Sigmoid colon (tissue), 7 donors: ENCODE results near the gene PHOX2A. TPM values are rescaled to one million over a fixed set of nuclear protein-coding genes. Genes with fewer than 3 reads are reported as not detected.

Experiments
- DNase-seq: peaks from one replicate; pipeline ENCODE4 v3.0.0-alpha.2; 2019
- H3K27ac ChIP-seq, 4 donors: fragments of 200-600 bp; sonication (generic); one replicate each; pipeline ENCODE4 v1.5.1; 2016 to 2019; ENCODE audit warnings: mild to moderate bottlenecking in 1 of 4
- H3K27me3 ChIP-seq, 3 donors: fragments of 200-600 bp; sonication (generic); one replicate each; pipeline ENCODE4 v1.5.1; 2019; ENCODE audit warnings: mild to moderate bottlenecking in 1 of 3
- H3K36me3 ChIP-seq, 4 donors: fragments of 200-600 bp; sonication (generic); one replicate each; pipeline ENCODE4 v1.5.1; 2016 to 2019
- H3K4me1 ChIP-seq, 4 donors: fragments of 200-600 bp; sonication (generic); one replicate each; pipeline ENCODE4 v1.5.1; 2017 to 2019
- H3K4me3 ChIP-seq, 4 donors: fragments of 200-600 bp; sonication (generic); one replicate each; pipeline ENCODE4 v1.5.1; 2017 to 2019; ENCODE audit warnings: mild to moderate bottlenecking in 2 of 4, moderate library complexity in 1 of 4
- H3K9me3 ChIP-seq, 4 donors: fragments of 200-600 bp in 3 of 4; sonication (generic) in 3 of 4; one replicate each; pipeline versions ENCODE4 v1.5.1 to v1.6.1; 2013 to 2019
- EP300 ChIP-seq, 4 donors: sonication (generic); formaldehyde crosslinking; IDR thresholded peaks; one replicate each; pipeline ENCODE4 v1.6.1; 2017; ENCODE audit warnings: antibody characterized with exemption in 4 of 4
- POLR2A ChIP-seq, 2 donors: fragments of 450-650 bp; IDR thresholded peaks; one replicate each; pipeline ENCODE4 v1.6.1; 2016; ENCODE audit warnings: antibody characterized with exemption in 2 of 2, mild to moderate bottlenecking in 2 of 2, moderate library complexity in 2 of 2
- POLR2AphosphoS5 ChIP-seq, 4 donors: sonication (generic); formaldehyde crosslinking; IDR thresholded peaks; one replicate each; pipeline ENCODE4 v1.6.1; 2017; ENCODE audit warnings: antibody characterized with exemption in 4 of 4
- WGBS, 2 donors: extraction: QIAGEN DNeasy Blood & Tissue Kit; methylation state at CpG; one replicate each; pipeline ENCODE4 v1.1.7; 2013; 5-methylcytosine and 5-hydroxymethylcytosine counted together
- intact Hi-C: fragments of 100-400 bp; cut with DNase I; formaldehyde crosslinking; loops from one replicate; pipeline ENCODE4 v1.15.1; 2023
- polyA plus RNA-seq, 3 donors: library from polyadenylated mRNA; stranded (reverse); fragments of 200-250 nt; gene quantifications; one replicate each; pipeline ENCODE4 v1.2.3, GENCODE V29; 2013
- total RNA-seq, 4 donors: library from RNA; depleted of rRNA; stranded (reverse); fragments of >200 nt; gene quantifications; one replicate each; pipeline ENCODE4 v1.1.0, GENCODE V29; 2016
- TF ChIP-seq, protein P1 (sequence below), 4 experiments: fragments of 450-650 bp in 3 of 4; fragments of 200-600 bp in 1 of 4; IDR thresholded peaks; one replicate each; pipeline ENCODE4 v1.5.1; 2016 to 2019; ENCODE audit warnings: antibody characterized with exemption in 4 of 4, mild to moderate bottlenecking in 3 of 4, moderate library complexity in 2 of 4
- donor health status: healthy with polysubstance abuse.
- donor health status: Bipolar disorder and iron deficiency.
- donor health status: healthy.

PHOX2A gene
- total and polyA plus RNA-seq, 7 donors: 0.41 to 2.9 (median 1.2) TPM; not detected in 3

DNA sequence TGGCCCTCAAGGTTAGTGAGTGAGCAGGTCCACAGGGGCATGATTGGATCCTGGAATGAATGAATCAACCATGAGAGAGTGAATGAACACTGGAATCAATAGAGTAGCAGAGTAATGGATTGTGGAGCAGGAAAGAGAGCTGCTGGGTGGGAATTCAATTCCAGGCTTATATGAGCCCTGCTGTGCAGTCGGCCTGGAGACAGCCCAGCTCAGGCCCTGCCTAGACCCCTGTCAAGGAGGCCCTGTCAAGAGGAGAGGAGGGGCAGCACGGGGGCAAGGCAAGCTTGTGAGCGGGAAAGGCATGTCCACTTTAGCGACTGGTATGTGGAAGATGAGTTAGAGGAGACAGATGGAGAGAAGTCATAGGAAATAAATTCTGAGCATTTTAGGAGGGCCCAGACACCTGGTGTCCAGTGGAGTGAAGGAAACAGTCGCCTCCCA lies 53.3 kb downstream of the PHOX2A start:
- Histone ChIP-seq H3K9me3 (no peaks in the 10 kb centered on the region), H3K27ac (no peak overlapping the region), H3K4me3 (no peak overlapping the region), H3K36me3 (no peaks in the 10 kb centered on the region), H3K4me1 (no peaks in the 10 kb centered on the region), H3K27me3 (no peaks in the 10 kb centered on the region)
- no peak for TF ChIP-seq EP300 (IDR thresholded peaks at IDR 0.05)
- intact Hi-C loops: no loop called here
- no peak for DNase-seq
- 85 to 91% methylated on average over 5 of the region's 5 CpGs for WGBS, 2 donors

DNA sequence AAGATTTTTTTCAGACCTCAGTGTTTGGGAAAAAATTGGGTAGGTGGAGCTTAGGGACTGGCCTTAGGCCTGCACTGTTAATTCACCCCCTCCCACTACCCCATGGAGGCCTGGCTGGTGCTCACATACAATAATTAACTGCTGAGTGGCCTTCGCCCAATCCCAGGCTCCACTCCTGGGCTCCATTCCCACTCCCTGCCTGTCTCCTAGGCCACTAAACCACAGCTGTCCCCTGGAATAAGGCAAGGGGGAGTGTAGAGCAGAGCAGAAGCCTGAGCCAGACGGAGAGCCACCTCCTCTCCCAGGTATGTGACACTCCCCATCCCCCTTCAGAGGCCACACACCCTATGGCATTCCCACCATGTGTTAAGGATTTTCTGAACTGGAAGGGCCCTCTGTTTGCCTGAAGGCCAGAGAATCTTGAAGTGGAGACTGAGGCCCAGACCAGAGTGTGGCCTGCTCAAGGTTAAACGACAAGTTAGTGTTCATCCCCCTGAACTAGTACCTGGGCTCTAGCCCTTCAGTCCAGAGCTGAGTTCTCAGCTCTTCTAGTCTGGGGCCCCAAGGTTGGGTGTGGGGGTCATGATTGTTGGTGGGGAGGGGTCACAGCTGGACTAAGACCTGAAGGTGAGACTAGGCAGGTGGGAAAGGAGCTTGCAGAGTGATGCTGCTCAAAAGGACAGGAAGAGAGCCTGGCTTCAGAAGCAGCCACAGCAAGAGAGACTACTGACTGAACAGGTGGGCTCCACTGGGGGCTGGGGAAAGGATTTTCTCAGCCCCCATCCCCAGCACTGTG lies 54.3 kb downstream of the PHOX2A start:
- Histone ChIP-seq H3K27ac (no peak overlapping the region), H3K4me1 (no peaks in the 10 kb centered on the region), H3K27me3 (no peaks in the 10 kb centered on the region), H3K9me3 (no peaks in the 10 kb centered on the region), H3K36me3 (no peaks in the 10 kb centered on the region), H3K4me3 (no peak overlapping the region)
- TF ChIP-seq POLR2AphosphoS5 (IDR thresholded peaks at IDR 0.05): no peak
- no peak for TF ChIP-seq EP300 (IDR thresholded peaks at IDR 0.05)
- TF ChIP-seq POLR2A (IDR thresholded peaks at IDR 0.05): no peak
- TF ChIP-seq, protein P1, sequence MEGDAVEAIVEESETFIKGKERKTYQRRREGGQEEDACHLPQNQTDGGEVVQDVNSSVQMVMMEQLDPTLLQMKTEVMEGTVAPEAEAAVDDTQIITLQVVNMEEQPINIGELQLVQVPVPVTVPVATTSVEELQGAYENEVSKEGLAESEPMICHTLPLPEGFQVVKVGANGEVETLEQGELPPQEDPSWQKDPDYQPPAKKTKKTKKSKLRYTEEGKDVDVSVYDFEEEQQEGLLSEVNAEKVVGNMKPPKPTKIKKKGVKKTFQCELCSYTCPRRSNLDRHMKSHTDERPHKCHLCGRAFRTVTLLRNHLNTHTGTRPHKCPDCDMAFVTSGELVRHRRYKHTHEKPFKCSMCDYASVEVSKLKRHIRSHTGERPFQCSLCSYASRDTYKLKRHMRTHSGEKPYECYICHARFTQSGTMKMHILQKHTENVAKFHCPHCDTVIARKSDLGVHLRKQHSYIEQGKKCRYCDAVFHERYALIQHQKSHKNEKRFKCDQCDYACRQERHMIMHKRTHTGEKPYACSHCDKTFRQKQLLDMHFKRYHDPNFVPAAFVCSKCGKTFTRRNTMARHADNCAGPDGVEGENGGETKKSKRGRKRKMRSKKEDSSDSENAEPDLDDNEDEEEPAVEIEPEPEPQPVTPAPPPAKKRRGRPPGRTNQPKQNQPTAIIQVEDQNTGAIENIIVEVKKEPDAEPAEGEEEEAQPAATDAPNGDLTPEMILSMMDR (IDR thresholded peaks at IDR 0.05): no peak
- DNase-seq: no peak
- intact Hi-C loops: loop anchor here (10.0 kb wide), 1 partner anchor 45 kb away; no protein-coding TSS in a partner anchor
- WGBS, 2 donors: 43 to 57% methylated on average over 3 of the region's 3 CpGs

Other genes with a start within 250 kb of the PHOX2A start
- 1 to 10 TPM; 2.5 to 7.5 (median 5.1) TPM for gene IL18BP, start 245.3 kb downstream of the PHOX2A start, total RNA-seq
- gene IL18BP, start 245.3 kb downstream of the PHOX2A start, polyA plus RNA-seq: 10 to 100 TPM in 1 of 3 donors, 1 to 10 TPM in 2; 4.8 to 21.3 (median 6.0) TPM
- gene NUMA1, start 163.6 kb downstream of the PHOX2A start, total RNA-seq: 100 to 1,000 TPM; 249 to 343 (median 265) TPM
- 100 to 1,000 TPM in 2 of 3 donors, 10 to 100 TPM in 1; 99.1 to 176 (median 109) TPM for gene NUMA1, start 163.6 kb downstream of the PHOX2A start, polyA plus RNA-seq
- 10 to 100 TPM in 1 of 4 donors, 1 to 10 TPM in 3; 3.2 to 14.8 (median 6.4) TPM for gene LRRC51, start 163.3 kb downstream of the PHOX2A start, total RNA-seq
- gene LRRC51, start 163.3 kb downstream of the PHOX2A start, polyA plus RNA-seq: 10 to 100 TPM in 2 of 3 donors, 1 to 10 TPM in 1; 4.6 to 12.3 (median 10.8) TPM
- gene LAMTOR1, start 140.9 kb downstream of the PHOX2A start, total RNA-seq: 100 to 1,000 TPM in 3 of 4 donors, 10 to 100 TPM in 1; 87.2 to 123 (median 120) TPM
- gene LAMTOR1, start 140.9 kb downstream of the PHOX2A start, polyA plus RNA-seq: 100 to 1,000 TPM; 132 to 256 (median 228) TPM
- gene TOMT, start 138.3 kb downstream of the PHOX2A start, total RNA-seq: not detected
- not detected for gene TOMT, start 138.3 kb downstream of the PHOX2A start, polyA plus RNA-seq
- gene ANAPC15, start 131.5 kb downstream of the PHOX2A start, total RNA-seq: 10 to 100 TPM; 48.5 to 77.1 (median 57.8) TPM
- 10 to 100 TPM; 84.5 to 93.1 (median 89.0) TPM for gene ANAPC15, start 131.5 kb downstream of the PHOX2A start, polyA plus RNA-seq
- gene FOLR3, start 108.5 kb downstream of the PHOX2A start, total RNA-seq: not detected
- under 1 TPM in 1 of 3 donors, not detected in 2; 0.16 TPM for gene FOLR3, start 108.5 kb downstream of the PHOX2A start, polyA plus RNA-seq
- under 1 TPM in 1 of 4 donors, not detected in 3; 0.71 TPM for gene FOLR1, start 52.0 kb downstream of the PHOX2A start, total RNA-seq
- gene FOLR1, start 52.0 kb downstream of the PHOX2A start, polyA plus RNA-seq: under 1 TPM in 1 of 3 donors, not detected in 2; 0.15 TPM
- 10 to 100 TPM; 14.7 to 61.7 (median 42.9) TPM for gene FOLR2, start 27.4 kb downstream of the PHOX2A start, total RNA-seq
- gene FOLR2, start 27.4 kb downstream of the PHOX2A start, polyA plus RNA-seq: 10 to 100 TPM; 14.1 to 27.0 (median 17.4) TPM
- gene INPPL1, start 19.4 kb downstream of the PHOX2A start, total RNA-seq: 100 to 1,000 TPM in 1 of 4 donors, 10 to 100 TPM in 3; 66.6 to 195 (median 77.5) TPM
- 10 to 100 TPM; 30.0 to 96.5 (median 32.6) TPM for gene INPPL1, start 19.4 kb downstream of the PHOX2A start, polyA plus RNA-seq
- gene CLPB, start 190.4 kb upstream of the PHOX2A start, total RNA-seq: 10 to 100 TPM; 15.8 to 17.8 (median 16.8) TPM
- gene CLPB, start 190.4 kb upstream of the PHOX2A start, polyA plus RNA-seq: 1 to 10 TPM; 3.0 to 9.1 (median 3.2) TPM